ENCODE results near the gene EME2.
"Not testable (repeated sequence)": the region's sequence is repeated elsewhere in the genome, so short reads cannot be mapped to it uniquely, and the experiment has no call there.

Gene EME2, protein sequence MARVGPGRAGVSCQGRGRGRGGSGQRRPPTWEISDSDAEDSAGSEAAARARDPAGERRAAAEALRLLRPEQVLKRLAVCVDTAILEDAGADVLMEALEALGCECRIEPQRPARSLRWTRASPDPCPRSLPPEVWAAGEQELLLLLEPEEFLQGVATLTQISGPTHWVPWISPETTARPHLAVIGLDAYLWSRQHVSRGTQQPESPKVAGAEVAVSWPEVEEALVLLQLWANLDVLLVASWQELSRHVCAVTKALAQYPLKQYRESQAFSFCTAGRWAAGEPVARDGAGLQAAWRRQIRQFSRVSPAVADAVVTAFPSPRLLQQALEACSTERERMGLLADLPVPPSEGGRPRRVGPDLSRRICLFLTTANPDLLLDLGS

DNA sequence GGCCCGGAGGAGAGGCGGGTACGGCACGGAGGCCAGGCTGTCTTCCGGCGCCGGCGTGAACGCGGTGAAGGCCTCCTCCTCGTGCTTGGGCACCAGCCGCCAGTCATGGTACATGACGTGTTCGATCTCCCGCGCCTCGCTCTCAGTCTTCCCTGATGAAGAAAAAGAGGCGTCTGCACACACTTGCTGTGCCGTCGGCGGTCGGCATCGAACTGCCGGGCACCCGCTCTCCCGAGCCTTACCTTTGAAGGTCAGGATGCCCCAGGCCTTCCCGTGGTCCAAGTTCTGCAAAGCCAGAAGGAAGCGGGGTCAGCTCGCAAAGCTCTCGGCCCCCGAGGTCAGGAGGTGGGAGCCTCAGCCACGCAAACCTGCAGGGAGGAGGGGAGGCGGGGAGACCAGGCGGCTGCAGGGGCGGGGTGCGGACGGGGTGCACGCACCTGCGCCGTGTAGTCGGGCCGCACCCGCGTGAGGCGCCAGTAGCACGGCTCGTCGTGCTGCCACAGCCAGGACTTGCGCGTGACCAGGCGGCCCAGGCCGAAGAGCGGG is at the start of gene EME2:
Gene EME2 (plus strand): TSS at position 449 of the 546 bp plus-strand sequence. CDS start 418 bp downstream, outside the sequence.
- peak; percentile 64 for DNase-seq

GRCh38 chr16:1723450-1724147 is 49.0 kb upstream of the EME2 start:
- peak; percentile 62 for DNase-seq

DNA sequence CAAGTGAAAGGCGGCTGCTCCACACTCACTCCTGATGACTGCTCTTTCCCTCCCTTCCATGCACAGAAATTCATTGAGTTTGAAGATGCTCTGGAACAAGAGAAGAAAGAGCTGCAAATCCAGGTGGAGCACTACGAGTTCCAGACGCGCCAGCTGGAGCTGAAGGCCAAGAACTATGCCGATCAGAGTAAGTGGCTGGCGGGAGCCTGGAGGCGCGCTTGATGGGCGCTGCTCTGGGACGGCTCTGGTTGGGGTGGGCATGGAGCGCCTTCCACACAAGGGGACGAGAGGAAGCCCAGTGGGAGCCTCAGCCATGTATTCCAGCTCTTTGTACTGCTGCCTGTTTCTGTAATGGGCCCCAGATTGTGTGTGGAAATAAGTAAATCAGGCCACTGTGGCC is 48.1 kb upstream of the EME2 start:
- DNase-seq, result no peak

DNA sequence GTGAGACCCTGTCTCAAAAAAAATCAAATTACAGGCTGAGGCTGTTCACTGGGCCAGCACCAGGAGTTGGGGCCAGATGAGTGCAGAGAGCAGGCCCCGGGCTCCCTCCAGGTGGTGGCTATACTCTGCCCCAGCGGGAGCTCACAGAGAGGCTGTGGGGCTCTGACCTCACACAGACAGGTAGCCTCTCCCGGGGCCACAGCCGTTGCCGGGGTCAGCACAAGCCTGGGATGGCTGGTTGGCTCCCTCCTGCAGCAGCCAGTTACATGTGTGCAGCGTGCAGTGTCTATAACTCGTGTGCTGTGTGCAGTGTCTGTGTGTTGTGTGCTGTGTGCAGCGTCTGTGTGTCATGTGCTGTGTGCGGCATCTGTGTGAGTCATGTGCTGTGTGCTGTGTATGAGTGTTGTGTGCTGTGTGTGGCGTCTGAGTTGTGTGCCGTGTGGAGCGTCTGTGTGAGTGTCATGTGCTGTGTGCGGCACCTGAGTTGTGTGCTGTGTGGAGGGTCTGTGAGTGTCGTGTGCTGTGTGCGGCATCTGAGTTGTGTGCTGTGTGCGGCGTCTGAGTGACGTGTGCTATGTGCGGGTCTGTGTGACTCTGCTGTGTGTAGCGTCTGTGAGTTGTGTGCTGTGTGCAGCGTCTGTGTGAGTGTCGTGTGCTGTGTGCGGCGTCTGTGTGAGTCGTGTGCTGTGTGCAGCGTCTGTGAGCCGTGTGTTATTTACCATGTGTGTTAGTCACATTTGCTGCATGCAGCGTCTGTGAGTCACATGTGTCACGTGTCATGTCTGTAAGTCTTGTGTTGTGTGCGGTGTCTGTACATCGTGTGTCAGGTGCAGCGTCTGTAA is 45.7 kb upstream of the EME2 start:
- DNase-seq, result no peak

DNA sequence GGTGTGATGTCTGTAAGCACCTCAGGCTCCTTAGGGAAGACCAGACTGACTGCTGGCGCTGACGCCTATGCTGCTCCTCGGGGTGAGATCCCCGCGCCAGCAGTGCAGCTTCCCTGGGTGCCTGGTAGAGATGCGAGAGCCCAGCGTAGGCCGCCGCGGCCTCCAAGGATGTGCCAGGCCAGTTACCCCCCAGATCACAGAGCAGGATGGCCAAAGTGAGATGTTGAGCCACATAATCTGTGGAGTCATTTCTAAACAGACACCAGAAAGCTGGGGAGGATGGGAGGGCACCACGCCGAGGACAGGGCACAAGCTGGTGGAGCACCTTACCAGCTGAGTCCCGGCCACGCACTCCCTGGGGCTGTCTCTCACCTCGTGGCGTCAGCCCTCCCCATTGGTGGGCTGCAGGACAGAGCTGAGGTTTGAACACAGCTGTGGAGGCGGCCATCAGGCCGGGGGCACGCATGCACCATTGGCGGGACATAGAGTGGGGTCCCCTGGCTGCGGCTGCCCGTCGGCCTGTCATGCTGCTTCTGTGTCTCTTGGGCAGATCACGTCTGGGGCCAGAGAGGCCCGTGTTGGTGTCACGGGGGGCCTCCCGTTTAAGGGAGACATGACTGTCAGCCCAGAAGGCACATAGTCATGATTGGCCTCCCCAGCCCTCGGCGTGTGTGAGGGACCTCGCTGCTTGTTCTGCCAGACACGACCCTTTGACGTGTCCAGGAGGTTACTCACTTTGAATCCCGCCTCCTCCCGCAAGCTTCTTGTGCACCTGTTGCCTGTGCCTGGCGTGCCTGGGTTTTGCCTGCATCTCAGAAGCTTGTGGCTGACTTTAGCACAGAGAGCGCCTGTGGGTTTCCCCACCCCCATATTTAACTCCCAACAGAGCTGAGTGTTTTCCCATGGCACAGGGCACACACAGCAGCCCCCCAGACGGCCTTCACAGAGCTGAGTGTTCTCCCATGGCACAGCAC is 44.7 kb upstream of the EME2 start:
- no peak for DNase-seq

- DNase-seq, result no peak
Measured at GRCh38 chr16:1729026-1729425, 43.6 kb upstream of the EME2 start.

- DNase-seq, result no peak
Measured at GRCh38 chr16:1729445-1729844, 43.2 kb upstream of the EME2 start.

GRCh38 chr16:1731073-1731472 is 41.5 kb upstream of the EME2 start:
- no peak for DNase-seq

GRCh38 chr16:1731603-1732002 is 41.0 kb upstream of the EME2 start:
- no peak for DNase-seq

- no peak for DNase-seq
Measured at GRCh38 chr16:1732071-1732470, 40.5 kb upstream of the EME2 start.

- not testable (repeated sequence) for DNase-seq
Measured at GRCh38 chr16:1732551-1732987, 40.0 kb upstream of the EME2 start.

DNA sequence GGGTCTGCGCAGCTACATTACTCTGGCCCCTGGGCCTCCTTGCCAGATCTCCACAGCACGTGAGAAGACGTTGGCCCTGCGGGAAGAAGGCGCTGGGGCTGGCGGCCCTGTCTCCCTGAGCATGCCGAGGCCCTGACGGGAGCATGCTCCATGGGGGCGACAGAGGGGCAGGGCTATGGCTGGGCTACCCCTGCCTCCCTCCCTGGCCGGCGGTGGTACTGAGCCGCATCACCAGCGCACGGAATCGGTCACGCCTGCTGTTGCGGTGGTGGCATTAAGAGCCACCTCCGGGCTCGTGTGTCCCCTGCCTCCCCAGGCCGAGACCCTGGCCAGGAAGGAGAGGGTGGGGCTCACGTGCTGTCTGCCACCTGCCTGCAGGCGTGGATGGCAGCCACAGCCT is 38.5 kb upstream of the EME2 start:
- DNase-seq, result no peak

DNA sequence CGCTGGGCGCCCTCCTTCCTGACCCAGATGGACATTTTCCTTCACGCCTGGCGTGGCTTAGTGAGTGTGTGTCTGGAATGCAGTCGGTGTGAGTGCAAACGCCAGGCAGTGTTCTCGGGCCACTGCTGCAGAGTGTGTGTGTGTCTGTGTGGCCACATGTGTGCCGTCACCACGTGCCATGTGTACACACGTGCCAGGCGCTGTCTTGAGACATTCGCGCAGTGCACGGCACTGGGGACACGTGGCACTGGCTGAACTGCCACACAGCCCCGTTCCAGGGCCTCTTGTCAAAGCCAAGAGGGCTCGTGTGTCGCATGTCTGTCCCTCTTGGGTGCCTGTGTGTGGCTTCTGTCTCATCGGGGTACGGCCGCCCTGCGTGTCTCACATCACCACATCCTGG is 37.8 kb upstream of the EME2 start:
- DNase-seq, result no peak

GRCh38 chr16:1740234-1740633 is 32.4 kb upstream of the EME2 start:
- no peak for DNase-seq

DNA sequence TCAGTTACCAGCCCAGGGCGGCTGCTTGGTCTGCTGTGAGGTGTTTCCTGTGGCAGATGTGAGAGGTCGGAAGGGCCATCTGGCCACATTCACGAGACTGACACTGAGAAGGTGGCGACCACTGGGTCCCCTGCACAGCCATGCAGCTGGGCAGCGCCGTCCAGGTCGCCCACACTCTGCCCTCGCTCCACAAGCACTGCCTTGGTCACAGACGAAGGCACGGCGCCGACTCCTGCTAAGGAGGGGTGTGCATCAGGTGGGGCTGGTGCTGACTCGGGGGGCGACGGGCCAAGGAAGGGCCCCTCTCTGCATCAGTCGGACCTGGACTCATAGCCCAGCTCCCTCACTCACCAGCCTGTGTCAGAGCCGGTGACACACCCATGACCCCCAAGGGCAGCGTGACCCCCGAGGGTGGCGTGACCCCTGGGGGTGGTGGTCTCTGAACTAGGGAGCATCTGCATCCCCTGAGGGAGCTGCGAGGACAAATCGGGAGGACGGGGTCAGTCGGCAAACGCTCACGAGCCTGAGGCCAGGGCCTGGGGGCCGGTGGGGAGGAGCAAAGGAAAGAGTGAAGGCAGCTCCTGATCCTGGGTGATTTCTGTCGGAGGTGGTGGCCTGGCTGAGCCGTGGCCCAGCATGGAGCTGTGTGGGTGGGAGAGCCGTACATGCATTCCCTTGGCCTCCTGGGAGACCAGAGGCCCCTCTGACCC is 31.7 kb upstream of the EME2 start:
- no peak for DNase-seq

- no peak for DNase-seq
Measured at GRCh38 chr16:1741553-1742165, 31.0 kb upstream of the EME2 start.

GRCh38 chr16:1743376-1744337 is 29.0 kb upstream of the EME2 start:
- DNase-seq, result no peak

GRCh38 chr16:1744338-1744840 is 28.2 kb upstream of the EME2 start:
- no peak for DNase-seq

DNA sequence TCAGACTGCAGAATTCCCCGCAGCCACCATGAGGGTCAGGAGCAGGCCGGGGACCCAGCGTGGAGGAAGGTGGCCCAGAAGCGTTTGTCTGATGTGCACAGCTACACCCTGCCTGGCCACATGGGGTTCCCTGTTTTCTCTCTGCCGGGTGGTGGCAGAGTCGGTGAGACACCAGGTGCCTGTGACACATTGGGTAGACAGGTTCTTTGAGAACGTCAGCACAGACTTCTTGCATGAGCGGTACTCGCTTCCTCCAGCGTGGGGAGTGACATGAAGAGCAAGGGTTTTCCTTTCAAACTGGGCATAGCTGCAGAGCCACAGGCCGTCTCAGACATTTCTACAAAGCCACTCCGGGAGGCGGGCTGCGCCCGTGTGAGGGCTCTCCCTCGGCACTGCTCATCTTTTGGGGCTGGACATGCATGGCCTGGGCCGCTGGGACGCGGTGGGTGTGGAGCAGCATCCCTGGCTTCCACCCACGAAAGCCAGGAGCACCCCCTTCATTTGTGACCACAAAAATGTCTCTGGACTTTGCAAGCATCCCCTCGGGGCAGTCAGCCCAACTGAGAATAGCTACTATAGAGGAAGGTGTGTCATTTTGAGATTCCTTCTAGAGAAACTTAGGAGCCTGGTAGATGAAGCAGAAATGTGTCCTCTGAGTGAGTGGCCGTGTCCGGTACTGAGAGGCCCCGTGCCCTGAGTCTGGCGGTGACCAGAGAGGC is 27.3 kb upstream of the EME2 start:
- DNase-seq, result no peak

Measured in hematopoietic multipotent progenitor cell treated with erythropoietin and hydrocortisone succinate and interleukin-3 and kit ligand, for 8 days (in vitro differentiated cells).